HCT116 (cell line): Measurements from ENCODE around the gene P3H3. TPM values are rescaled to one million over a fixed set of nuclear protein-coding genes. Genes with fewer than 3 reads are reported as not detected.

Experiments
- ATAC-seq: fragments of 200-7000 bp; cut with Tn5 transposase; 2 replicates; pipeline ENCODE4 v1.9.1; 2020; ENCODE audit warnings: mild to moderate bottlenecking, moderate library complexity
- BruUV-seq: library from RNA; stranded (reverse); fragments of 400-500 nt; replicated peaks from 2 replicates; lab custom pipeline; 2021; lab: Mats Ljungman, UMichigan
- CTCF ChIA-PET: fragments of 300-600 bp; sonication (Branson Sonifier 250); formaldehyde crosslinking; loops from one replicate; lab custom pipeline; 2021; ENCODE audit warnings: antibody characterized with exemption; lab: Charles Lee
- POLR2A ChIA-PET: fragments of 300-600, 350-600 bp; sonication (Branson Sonifier 250); formaldehyde crosslinking; loops from one replicate; lab custom pipeline; 2021; ENCODE audit warnings: antibody characterized with exemption; lab: Charles Lee
- RAD21 ChIA-PET, 2 experiments: fragments of 300-600 bp; sonication (Branson Sonifier 250); formaldehyde crosslinking; loops; one replicate each; lab custom pipeline; 2023; ENCODE audit warnings: low total read pairs in 2 of 2; ENCODE audit not compliant: uncharacterized antibody in 2 of 2, unreplicated experiment in 2 of 2, low non-redundant PET in 1 of 2; lab: Charles Lee
- DNase-seq: peaks from one replicate; pipeline ENCODE4 v3.0.0-alpha.2; 2010; ENCODE audit warnings: low read depth, low spot score
- H2AFZ ChIP-seq: fragments of 200-600 bp; shearing (Covaris generic), sonication (generic); 2 replicates; pipeline ENCODE4 v1.6.1; 2017; ENCODE audit warnings: low read depth, mixed run types, mixed read lengths, antibody characterized with exemption, low read length; ENCODE audit not compliant: poor library complexity, severe bottlenecking
- H3K27ac ChIP-seq: 2 replicates; pipeline ENCODE4 v1.5.1; 2012; ENCODE audit warnings: low read depth, low read length
- H3K27me3 ChIP-seq: fragments of 200-600 bp; sonication (generic); 2 replicates; pipeline ENCODE4 v1.6.1; 2016; ENCODE audit warnings: mixed run types, low read length, mixed read lengths; ENCODE audit not compliant: insufficient read depth
- H3K36me3 ChIP-seq, 2 experiments: fragments of 200-500 bp in 1 of 2; fragments of 200-600 bp in 1 of 2; sonication (Bioruptor generic) in 1 of 2; sonication (generic) in 1 of 2; 2 replicates each; pipeline versions ENCODE4 v1.5.1 to v1.6.1; 2014 to 2016; ENCODE audit warnings: low read length in 2 of 2, inconsistent platforms in 1 of 2, mixed read lengths in 1 of 2, mixed run types in 1 of 2; ENCODE audit not compliant: insufficient read depth in 2 of 2, control insufficient read depth in 1 of 2
- H3K4me1 ChIP-seq, 2 experiments: fragments of 200-600 bp in 1 of 2; sonication (generic) in 1 of 2; 2 replicates each; pipeline versions ENCODE4 v1.5.1 to v1.6.1; 2012 to 2017; ENCODE audit warnings: low read length in 2 of 2, inconsistent platforms in 1 of 2, mild to moderate bottlenecking in 1 of 2, mixed read lengths in 1 of 2, mixed run types in 1 of 2, moderate library complexity in 1 of 2; ENCODE audit not compliant: insufficient read depth in 2 of 2, control insufficient read depth in 1 of 2
- H3K4me2 ChIP-seq: fragments of 200-600 bp; sonication (generic); 2 replicates; pipeline ENCODE4 v1.6.1; 2017; ENCODE audit warnings: mixed run types, low read length, mixed read lengths
- H3K4me3 ChIP-seq, 2 experiments: fragments of 200-600 bp in 1 of 2; sonication (generic) in 1 of 2; replicated peaks in 1 of 2; 2 replicates each; pipeline ENCODE4 v1.5.1; 2011 to 2016; ENCODE audit warnings: low read length in 2 of 2, control low read depth in 1 of 2, low read depth in 1 of 2, mild to moderate bottlenecking in 1 of 2, mixed read lengths in 1 of 2, mixed run types in 1 of 2
- H3K79me2 ChIP-seq: fragments of 200-600 bp; sonication (generic); 2 replicates; pipeline ENCODE4 v1.6.1; 2017; ENCODE audit warnings: mild to moderate bottlenecking, mixed run types, low read length, moderate library complexity, mixed read lengths; ENCODE audit not compliant: insufficient read depth
- H3K9ac ChIP-seq: fragments of 200-600 bp; sonication (generic); 2 replicates; pipeline ENCODE4 v1.6.1; 2016; ENCODE audit warnings: low read length, mixed read lengths
- H3K9me2 ChIP-seq: fragments of 200-600 bp; sonication (generic), shearing (Covaris generic); 2 replicates; pipeline ENCODE4 v1.6.1; 2017; ENCODE audit warnings: mixed run types, mild to moderate bottlenecking, moderate library complexity; ENCODE audit not compliant: insufficient read depth
- H3K9me3 ChIP-seq, 2 experiments: fragments of 200-500 bp in 1 of 2; fragments of 200-600 bp in 1 of 2; sonication (Bioruptor generic) in 1 of 2; sonication (generic) in 1 of 2; 2 replicates each; pipeline ENCODE4 v1.6.1; 2014 to 2017; ENCODE audit warnings: low read length in 2 of 2, mixed read lengths in 2 of 2, inconsistent platforms in 1 of 2, low read depth in 1 of 2, mild to moderate bottlenecking in 1 of 2, mixed run types in 1 of 2, moderate library complexity in 1 of 2; ENCODE audit not compliant: control insufficient read depth in 1 of 2, insufficient read depth in 1 of 2
- H4K20me1 ChIP-seq: fragments of 200-600 bp; sonication (generic), shearing (Covaris generic); 2 replicates; pipeline ENCODE4 v1.6.1; 2017; ENCODE audit warnings: mixed run types, mild to moderate bottlenecking, moderate library complexity; ENCODE audit not compliant: insufficient read depth
- EGR1 ChIP-seq: IDR thresholded peaks from 2 replicates; pipeline ENCODE4 v1.6.1; 2012; ENCODE audit warnings: low read depth
- EZH2 ChIP-seq: fragments of 200-600 bp; sonication (generic); IDR thresholded peaks from 2 replicates; pipeline ENCODE4 v1.6.1; 2017; ENCODE audit warnings: antibody characterized with exemption, mixed run types
- EZH2phosphoT487 ChIP-seq: fragments of 200-600 bp; IDR thresholded peaks from 2 replicates; pipeline ENCODE4 v1.6.1; 2018; ENCODE audit warnings: antibody characterized with exemption, borderline replicate concordance
- POLR2A ChIP-seq: IDR thresholded peaks from 2 replicates; pipeline ENCODE4 v1.7.0; 2011; ENCODE audit warnings: borderline replicate concordance; ENCODE audit not compliant: insufficient read depth, insufficient read length; ENCODE audit errors: extremely low read depth
- POLR2AphosphoS5 ChIP-seq: IDR thresholded peaks from 2 replicates; pipeline ENCODE4 v1.6.1; 2011; ENCODE audit warnings: mild to moderate bottlenecking, low read depth, low read length, moderate library complexity
- RAD21 ChIP-seq: IDR thresholded peaks from 2 replicates; pipeline ENCODE4 v1.6.1; 2012; ENCODE audit warnings: low read depth, mild to moderate bottlenecking
- REST ChIP-seq: IDR thresholded peaks from 2 replicates; pipeline ENCODE4 v1.6.1; 2012; ENCODE audit warnings: low read depth
- SP1 ChIP-seq: IDR thresholded peaks from 2 replicates; pipeline ENCODE4 v1.6.1; 2012; ENCODE audit warnings: low read depth
- SRF ChIP-seq: IDR thresholded peaks from 2 replicates; pipeline ENCODE4 v1.6.1; 2012; ENCODE audit warnings: low read depth
- TCF7L2 ChIP-seq: IDR thresholded peaks from 2 replicates; pipeline ENCODE4 v1.7.0; 2011; ENCODE audit warnings: borderline replicate concordance, inconsistent platforms; ENCODE audit not compliant: insufficient read depth, insufficient read length; ENCODE audit errors: extremely low read depth
- ZNF274 ChIP-seq: fragments of 200-500 bp; sonication (Bioruptor generic); IDR thresholded peaks from 2 replicates; pipeline ENCODE4 v1.6.1; 2014; ENCODE audit warnings: mild to moderate bottlenecking, low read depth, low read length, inconsistent platforms
- intact Hi-C: fragments of 100-400 bp; cut with micrococcal nuclease; formaldehyde crosslinking; loops from 2 replicates; pipeline ENCODE4 v1.10.0; 2022
- total RNA-seq: library from RNA; stranded (reverse); gene quantifications from one replicate; pipeline ENCODE4 v1.2.1, GENCODE V29; 2021; ENCODE audit not compliant: unreplicated experiment

Gene P3H3
- total RNA-seq, 1 experiment from 2014 or later: 32.2 TPM

- H3K79me2 ChIP-seq: peaks cover 10% of the 10 kb centered on the region
- no peak overlapping the region for H2AFZ ChIP-seq
- ChIA-PET RAD21 (no interaction called here), POLR2A (interaction anchor here (1.2 kb wide), 1 partner anchor 11 kb away, joined by 9 read pairs; the partner anchor contains the start of genes CDCA3 and USP5), CTCF (interaction anchor here (0.7 kb wide), 1 partner anchor 10 kb away, joined by 3 read pairs; the partner anchor contains the start of gene SPSB2)
- intact Hi-C loops: no loop called here
- DNase-seq (no peak), ATAC-seq (no peak)
- no TSS peak for BruUV-seq
- no peaks in the 10 kb centered on the region for H3K9me2 ChIP-seq
- H3K4me1 ChIP-seq: peaks cover 11 to 18% of the 10 kb centered on the region in 2 experiments
- TF ChIP-seq EZH2phosphoT487 (no peak), REST (no peak), RAD21 (no peak), SP1 (no peak), TCF7L2 (no peak), EZH2 (no peak), SRF (no peak), POLR2AphosphoS5 (no peak), EGR1 (no peak), ZNF274 (no peak), POLR2A (no peak)
- H3K4me2 ChIP-seq: no peak overlapping the region
- no peaks in the 10 kb centered on the region for H3K9me3 ChIP-seq
- no peaks in the 10 kb centered on the region; the same call in 1 of the 2 replicates for H4K20me1 ChIP-seq
- H3K4me3 ChIP-seq: no peak overlapping the region
- H3K36me3 ChIP-seq: peaks cover 46 to 49% of the 10 kb centered on the region in 2 experiments
- no peak overlapping the region for H3K27ac ChIP-seq
- H3K27me3 ChIP-seq: no peaks in the 10 kb centered on the region
- no peak overlapping the region for H3K9ac ChIP-seq
These were observed 34.8 kb downstream of the P3H3 start for GRCh38 chr12:6863033-6863432.
